SHP77 treated with DMSO at 0.1 percent for 48 hours (cell line): ENCODE measurements around the gene LHFPL3.

ENCODE experiments used
- DNase-seq: peaks from one replicate; lab custom pipeline; 2025; lab: John Stamatoyannopoulos, UW

The LHFPL3 gene

DNA sequence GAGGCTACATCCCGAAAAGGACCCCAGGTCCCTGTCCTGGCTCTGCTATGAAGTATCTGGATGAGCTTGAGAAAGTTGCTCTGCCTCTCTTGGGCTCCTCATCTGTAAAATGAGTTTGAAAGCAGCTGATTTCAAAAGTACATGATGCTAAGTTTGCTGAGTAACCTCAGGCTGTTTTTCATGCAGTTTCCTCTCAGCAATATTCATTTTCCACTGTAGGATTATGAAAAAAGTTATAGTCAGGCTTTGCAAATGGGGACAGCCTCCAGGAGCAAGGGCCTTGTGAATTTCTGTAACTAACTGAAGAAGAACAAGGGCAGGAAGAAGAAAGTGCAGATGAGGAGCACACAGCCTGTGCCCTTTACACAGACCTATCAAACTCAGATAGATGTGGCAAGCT is 518.3 kb downstream of the LHFPL3 start:
- DNase-seq, result no peak

DNA sequence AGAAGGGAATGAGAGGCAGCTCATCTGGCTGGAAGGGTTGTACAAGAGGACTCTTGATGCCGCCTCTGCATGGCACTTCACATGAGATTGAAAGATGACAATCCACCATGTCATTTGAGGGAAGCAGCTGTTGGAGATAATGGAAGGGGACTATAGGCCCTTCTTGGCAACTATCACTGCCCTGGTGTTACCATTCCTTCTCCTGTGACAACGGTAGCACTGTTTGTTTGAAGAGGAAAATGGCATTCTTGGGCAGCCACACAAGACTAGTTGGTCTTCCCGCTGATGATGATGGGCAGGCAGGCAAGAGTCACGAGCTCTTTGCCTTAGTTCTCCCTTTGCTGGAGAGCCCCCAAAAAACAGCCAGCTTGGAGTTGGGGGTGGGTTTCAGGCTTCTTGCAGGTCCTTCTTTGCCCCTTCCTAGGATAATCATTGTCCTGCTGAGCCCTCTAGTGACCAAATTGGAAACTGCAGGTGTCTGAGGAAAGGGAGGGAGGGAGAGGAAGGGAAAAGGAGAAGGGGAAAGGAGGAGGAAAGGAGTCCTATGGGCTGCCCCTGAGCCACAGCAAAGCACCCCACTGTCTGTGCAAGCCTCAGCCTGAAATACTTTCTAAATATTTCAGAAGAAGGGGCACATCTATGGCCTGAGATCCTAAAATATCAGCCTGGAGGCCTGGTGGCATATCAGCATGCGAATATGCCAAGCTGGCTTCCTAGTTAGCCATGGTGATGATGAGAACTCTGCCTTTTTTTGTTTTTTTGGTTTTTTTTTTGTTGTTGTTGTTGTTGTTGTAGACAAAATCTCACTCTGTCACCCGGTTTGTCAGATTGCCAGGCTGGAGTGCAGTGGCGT is 520.0 kb downstream of the LHFPL3 start:
- peak; percentile 45 for DNase-seq

DNA sequence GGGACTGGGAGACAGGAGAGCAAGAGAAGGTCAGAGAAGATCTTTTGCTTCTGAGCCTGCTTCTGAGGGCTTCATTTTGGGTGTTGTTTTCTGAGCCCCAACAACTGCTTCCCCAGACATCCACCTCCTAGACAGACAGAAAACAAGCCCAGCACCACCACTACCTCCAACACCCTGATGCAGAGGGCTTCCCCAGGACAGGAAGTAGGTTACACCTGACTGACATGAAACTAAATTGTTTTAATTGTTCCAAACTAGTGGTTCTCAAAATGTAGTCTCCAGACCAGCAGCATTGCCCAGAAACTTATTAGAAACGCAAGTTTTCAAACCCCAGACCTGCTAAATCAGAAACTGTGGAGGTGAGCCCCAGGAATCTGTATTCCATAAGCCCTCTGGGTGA is 522.0 kb downstream of the LHFPL3 start:
- DNase-seq, result no peak

DNA sequence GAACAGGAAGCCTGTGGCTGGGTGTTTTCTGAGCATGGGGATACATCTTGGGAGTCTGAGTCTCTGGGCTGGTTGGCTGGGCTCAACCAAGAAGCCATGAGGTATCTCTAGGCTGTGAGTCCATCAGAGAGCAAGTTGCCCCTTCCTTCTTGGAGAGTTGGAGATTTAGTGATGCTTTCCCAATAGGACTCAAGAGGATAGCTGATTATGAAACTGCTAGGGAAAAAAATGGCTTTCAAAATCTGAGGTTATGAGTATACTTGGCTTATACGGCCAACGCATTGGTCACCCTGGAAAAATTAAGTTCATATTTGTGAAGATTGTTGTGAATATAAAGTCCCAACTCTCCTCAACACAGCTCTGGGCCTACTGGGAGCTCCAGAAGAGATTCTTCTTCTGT is 522.9 kb downstream of the LHFPL3 start:
- DNase-seq, result no peak

DNA sequence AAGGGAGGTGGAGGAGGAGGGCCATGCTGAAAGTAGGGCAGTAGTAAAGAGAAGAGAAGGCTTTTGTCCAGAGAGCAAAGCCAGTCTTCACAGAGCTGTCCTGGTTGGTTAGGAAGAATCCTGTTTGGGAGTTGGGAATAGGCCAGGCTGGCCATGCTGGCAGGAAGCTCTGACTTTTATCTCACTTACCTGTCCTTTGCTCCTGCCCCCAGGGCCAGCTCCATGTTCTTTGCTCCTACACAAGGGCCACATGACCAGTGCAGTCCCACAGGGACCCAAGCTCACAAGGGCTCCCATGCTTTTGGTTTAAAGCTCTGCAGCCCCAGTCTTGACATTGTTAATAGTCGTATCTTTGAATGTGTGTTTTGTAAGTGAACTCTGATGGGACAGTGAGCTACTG is 524.0 kb downstream of the LHFPL3 start:
- no peak for DNase-seq

DNA sequence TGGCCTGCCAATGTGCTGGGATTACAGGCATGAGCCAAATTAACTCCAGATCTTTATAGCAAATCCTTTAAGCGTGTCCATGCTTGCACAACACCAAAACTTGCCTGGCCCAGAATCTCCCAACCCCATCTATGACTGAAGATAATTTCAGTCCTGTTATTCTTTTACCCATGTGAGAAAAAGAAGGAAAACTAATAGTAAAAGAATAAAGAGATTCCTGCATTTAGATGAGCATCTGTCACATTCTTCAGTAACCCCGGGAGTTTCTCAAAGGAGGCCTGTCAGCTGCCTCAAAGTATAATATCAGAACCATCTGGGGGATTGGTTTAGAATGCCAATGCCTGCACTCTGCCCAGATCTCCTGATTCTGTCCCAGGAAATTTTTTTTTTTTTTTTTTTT is 527.5 kb downstream of the LHFPL3 start:
- no peak for DNase-seq

DNA sequence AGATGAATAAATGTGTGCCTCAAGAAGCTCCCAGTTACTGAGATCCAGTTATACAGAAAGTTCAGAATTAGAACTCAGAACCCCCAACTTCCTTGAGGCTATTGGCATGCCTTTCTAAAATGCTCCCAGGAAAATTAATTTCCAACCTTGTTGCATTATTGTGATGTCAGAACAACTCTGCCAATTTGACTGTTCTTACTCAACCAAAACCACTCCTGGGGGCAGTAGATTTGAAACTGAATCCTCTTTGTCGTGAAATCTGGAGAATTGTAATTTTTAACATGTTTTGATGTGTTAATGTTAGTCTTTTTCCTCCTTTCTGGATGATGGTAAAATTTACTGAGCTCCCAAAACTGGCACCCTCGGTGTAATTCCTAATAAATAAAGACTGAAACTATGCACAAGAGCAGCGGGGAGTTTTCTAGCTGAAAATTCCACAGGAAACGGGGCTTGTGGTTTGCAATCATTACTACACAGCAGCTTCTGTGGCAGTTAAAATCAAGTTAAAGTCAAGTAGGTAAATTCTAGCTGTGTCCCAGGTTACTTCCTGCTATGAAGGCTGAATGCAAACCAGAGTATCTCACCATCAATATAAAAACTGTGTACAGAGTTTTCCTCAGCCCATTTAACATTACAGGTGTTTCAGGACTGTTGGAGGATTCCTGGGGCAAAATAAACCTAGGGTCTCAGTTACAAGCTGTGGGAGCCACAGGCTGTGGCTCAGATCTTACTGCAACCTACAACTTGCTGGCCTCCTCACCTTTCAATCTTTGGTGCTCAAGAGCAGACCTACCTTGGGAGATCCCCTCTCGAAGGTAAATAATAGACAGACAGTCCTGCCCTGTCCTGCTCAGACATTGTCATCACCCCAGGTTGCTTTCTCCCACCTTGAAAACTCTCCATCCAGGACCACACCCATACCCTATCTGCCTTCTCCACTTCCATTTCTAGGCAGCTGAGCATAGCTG is 529.3 kb downstream of the LHFPL3 start:
- DNase-seq, result no peak

DNA sequence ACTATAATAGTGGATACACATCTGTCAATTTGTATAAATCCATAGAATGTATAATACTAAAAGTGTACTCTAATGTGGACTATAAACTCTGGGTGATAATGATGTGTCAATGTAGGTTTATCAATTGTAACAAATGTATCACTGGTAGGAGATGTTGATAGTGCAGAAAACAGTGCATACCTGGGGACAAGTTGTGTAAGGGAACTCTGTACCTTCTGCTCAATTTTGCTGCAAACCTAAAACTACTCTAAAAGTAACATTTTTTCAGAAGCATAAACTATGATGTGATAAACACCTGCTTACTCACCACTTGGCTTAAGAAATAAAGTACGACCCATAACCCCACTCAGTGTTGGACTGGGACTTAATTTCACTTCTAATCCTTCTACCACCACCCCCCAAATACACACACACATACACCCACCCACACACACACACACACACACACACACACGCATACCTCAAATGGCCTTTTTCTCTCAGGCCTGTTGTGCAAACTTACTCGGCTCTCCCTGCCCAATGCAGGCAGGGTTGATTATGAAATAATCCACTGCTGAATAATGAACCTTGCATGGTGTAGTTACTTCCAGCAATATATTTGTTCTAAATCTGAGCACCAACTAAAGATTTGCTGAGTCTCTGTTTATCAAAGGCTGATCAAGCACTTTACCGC is 531.5 kb downstream of the LHFPL3 start:
- no peak for DNase-seq

DNA sequence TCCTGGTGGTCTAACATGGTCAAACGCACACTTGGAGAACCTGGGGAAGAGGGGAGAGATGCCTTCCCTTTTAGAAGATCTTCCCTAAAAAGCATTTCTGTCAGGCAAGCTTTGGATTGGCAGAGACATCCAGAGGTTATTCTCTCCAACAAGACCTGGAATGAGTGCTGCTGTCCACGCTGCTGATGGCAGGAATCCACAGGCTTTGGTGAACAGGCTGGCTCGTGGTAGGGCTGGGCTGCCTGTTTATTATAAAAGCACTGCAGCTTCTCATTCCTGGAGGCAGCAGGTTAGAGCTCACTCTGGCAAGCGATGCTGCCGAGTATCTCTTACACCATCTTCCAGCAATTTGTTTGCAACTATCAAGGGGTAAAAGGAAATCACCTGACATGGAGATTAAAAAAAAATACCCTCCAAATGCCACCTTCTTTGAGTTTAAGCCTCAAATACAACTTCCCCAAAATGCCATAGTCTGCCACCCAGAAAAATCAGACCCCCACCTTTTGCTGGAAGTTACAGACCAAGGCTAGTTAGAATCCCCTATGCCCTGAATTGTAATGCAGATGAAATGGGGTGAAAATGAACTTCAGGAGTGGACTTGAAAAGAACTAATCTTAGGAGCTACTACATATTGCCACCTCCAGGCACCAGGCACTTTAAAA is 533.5 kb downstream of the LHFPL3 start:
- DNase-seq, result no peak

DNA sequence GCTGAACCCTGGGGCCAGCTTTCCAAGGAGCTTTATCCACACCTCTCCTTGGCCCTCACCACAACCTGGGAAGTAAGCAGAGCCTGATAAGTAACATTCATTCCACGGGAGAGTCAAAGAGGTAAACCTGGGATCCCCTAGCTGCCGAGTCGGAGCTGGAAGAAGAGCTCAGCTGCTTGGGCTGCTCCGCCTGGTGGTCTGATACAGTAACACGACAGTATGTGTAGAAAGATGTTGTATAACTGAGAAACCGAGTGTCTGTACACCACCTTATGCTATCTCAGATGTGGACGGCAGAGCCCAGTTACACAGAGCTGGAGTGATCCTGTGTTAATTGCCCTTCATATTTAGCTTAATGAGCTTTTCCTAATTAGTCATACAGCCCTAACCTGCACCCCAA is 534.3 kb downstream of the LHFPL3 start:
- DNase-seq, result no peak

DNA sequence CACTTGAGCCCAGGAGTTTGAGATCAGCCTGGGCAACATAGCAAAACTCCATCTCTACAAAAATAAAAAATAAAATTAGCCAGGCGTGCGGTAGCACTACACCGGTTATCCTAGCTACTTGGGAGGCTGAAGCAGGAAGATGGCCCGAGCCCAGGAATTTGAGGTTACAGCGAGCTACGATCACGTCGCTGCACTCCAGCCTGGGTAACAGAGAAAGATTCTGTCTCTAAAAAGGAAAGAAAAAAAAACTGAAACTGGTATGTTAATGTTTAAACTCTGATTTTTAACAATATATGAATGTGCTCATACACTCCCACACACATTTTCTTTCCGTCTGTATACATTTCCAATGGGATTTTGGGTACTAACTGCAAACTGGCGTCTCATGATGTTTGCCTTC is 545.0 kb downstream of the LHFPL3 start:
- DNase-seq, result no peak

DNA sequence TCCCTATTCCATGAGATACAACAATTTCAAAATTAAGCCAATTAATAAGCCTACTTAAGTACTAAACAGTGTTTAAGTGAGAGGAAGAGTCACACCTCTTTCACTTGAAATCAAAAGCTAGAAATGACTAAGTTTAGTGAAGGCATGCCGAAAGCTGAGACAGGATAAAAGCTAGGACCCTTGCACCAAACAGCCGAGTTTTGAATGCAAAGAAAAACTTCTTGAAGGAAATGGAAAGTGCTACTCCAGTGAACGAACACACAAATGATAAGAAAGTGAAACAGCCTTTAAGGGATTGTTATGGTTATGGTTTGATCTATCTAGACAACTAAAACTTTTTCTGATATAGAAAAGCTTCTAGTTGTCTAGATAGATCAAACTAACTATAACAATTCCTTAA is 550.2 kb downstream of the LHFPL3 start:
- no peak for DNase-seq

DNA sequence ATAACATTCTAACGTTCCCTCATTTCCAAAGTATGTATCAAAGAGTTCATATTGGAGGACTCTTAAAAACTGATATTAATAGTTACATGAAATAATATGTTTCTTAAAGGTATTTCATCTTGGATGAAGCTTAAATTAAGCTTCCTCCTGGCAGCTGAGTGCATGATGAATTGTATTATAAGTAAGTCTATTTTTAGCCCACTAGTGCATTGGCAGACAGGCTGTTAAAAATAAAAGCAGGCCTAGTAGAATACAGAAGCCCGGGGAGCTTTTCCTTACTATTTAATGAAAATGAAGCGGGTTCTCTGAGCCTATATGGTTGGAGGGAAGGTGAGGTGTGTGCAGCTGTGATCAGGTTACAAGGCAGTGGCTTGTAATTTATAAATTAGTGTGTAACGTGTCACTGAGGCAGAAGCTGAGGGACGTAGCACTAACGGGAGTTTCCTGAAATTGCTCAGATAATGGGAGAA is 554.9 kb downstream of the LHFPL3 start:
- DNase-seq, result no peak

DNA sequence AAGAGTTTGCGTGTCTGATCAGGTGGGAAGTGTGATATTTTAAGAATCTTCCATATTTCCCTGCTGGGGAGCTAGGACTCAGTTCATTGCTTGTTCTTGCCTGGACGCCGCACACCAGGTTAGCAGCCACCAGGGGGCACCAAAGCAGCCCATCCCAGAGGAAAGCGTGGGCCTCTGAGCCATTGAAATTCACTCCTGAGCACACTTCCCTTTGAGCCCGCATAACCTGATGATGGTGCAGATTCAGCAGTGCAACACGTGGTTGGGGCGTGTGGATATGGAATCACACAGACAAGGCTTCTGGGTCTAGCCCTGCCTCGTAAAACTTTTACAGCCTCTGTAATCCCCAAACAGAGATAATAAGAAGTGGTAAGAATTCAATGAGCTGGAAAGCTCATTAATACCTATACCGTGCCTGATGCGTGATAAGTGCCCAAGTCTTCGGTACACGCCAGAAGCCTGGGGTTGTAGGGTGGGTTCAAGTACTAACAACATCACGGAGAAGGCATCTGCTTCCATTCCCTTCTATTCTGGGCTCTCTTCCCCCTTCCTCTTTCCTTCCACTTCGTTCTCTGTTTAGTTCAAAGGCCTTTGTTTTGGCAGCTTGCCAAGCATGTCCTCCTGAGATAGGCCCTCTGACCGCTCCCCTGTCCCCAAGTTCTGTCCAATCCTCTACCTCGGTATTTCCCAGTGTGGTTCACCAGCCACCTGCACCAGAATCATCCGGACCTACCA is 555.5 kb downstream of the LHFPL3 start:
- peak; percentile 22 for DNase-seq

DNA sequence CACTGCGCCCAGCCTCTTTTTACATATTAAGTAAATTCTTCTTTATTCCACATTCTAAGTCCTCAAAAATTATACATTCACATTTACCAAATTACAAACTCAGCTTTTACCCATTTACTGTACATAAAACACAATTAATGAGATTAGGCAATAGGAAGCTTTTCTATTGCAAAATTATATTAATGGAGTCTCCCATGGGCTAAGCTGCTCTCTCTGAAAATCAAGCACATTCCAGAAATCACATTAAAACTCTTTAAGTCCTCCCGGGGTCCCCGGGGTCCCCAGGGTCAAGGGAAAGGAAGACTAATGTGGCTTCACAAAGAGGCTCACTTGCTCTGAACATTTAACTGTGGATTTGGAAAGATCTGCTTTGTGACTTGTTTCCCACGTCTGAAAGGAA is 558.2 kb downstream of the LHFPL3 start:
- DNase-seq, result no peak

DNA sequence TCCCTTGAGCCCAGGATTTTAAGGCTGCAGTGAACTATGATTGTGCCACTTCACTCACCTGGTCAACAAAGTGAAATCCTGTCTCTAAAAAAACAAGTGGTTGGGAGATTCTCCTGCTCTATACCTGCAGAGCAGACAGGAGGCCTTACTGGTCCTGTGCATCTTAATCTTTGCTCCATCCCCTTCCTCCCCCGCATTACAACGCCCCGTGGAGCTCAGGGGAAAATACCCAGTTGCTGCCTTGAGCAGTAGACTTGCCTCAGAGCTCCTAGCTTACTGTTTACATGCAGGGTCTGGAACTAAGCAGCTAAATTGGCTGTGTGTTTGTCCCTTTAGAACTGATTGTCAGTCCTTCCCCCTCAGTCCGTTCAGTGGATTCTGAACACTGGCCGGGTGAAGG is 561.8 kb downstream of the LHFPL3 start:
- no peak for DNase-seq

DNA sequence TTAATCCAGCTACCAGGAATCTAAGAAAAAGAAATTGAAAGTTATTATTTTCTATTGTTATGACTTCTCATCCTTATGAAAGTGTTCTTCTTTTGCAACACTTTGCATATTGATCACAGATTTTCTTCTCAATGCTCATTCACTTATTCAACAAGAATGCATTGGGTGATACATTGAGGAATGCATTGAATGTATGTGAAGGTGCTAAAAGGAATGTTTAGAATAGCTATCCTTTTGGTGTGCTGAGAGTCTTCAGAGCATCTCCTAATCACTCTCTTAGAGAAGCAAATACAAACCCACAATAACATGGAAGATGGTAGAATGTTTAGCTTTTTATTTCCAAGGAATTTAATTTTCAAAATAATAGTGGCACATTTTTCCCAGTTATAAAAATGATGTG is 563.5 kb downstream of the LHFPL3 start:
- no peak for DNase-seq

DNA sequence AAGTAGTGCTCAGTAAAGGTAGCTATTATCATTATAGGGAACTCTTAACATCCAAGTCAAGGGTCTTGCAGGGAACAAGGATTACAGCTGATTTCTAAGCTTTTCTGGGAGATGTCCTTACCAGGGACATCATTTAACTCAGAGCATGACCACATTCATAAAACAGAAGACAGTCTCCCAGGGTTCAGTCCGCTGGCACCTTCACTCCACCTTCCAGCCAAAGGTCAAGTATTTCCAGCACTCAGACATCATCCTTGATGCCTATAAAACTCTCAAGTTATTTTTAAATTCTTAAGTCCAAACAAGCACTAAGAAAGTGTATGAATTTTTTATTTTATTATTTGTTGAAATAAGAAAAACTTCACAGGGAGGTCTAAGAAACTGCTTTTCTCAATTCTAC is 565.9 kb downstream of the LHFPL3 start:
- DNase-seq, result no peak

DNA sequence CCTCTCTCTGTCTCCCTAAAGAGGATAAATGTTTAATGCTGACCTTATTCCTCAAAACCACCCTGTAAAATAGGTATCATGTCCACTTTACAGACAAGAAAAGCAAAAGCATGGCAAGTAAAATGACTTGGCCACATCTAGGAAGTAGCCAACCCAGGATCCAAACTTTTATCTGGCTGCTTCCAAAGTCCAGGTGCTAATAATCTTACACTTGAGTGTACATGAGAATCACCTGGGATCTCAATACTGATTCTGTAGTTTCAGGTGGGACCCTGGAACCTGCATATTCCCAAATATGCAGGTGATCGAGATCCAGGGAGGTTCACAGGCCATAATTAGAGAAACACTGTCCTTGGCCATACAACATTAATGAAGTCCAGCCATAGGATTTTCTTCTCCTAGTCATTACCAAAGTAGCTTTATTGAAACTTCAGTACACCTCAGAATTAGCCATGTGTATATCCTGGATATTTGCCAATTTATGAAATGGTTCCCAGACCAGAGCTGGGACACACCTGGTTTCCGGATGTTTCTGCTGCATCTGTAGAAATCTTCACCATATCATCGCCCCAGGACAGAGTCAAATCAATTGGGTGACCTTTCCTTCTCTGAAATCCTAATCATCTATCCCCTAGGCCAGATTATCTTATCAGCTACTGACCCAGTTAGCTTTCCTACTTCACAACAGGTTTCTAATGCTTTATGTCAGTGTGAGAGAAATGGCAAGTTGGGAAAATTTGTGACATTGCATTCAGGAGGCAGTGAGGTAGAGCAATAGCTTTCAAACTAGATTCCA is 566.5 kb downstream of the LHFPL3 start:
- DNase-seq, result no peak

DNA sequence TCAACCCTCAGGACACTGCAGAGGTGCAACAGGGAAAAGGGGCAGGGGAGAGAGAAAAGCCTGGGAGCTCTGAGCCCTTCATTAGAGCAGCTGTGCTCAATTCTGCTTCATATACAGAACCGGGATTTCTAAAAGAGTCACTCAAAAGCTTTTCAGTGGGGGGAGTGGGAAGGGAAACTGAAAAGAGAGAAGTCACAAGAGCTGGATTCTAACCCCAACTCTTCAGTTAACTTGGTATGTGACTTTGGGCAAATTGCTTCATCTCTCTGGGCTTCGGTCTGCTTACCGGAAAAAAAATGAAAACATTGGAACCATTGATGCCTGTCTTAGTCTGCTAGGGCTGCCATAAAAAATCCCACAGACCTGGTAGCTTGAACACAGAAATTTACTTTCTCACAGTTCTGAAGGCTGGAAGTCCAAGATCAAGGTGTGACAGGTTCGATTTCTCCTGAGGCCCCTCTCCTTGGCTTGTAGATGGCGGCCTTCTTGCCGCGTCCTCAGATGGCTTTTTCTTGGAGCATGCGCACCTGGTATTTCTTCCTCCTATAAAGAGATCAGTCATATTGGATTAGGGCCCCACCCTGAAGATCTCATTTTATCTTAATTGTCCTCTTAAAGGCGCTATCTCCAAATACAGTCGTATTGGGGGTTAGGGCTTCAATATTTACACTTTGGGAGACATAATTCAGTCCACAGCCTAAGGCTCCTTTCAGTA is 567.3 kb downstream of the LHFPL3 start:
- no peak for DNase-seq
